CD4-positive, alpha-beta T cell treated with Interleukin-15 for 1 hour (primary cell): ENCODE results near the gene DGKB.
"Not testable (repeated sequence)": the region's sequence is repeated elsewhere in the genome, so short reads cannot be mapped to it uniquely, and the experiment has no call there.

ENCODE experiments used
- DNase-seq: peaks from one replicate; pipeline ENCODE4 v3.0.0-alpha.2; 2020

Gene DGKB

DNA sequence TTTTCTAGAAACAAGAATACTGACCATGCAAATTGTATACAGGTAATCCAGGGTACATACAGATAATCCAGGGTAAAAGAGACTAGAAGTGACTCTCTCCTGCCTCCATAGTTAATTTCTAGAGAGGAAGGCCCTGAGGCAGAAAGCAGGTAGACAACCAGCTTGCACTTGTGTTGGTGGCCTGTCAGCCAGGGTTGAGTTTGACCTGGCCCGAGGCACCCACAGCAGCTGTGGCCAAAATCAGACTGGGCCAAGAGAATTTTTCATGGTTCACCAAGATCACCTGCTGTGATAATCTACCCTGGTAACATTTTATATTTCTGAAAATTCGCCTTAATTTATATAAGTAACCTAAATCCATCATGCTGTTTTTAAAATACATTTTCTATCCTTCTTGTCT, 526.6 kb downstream of the DGKB start:
- no peak for DNase-seq

DNA sequence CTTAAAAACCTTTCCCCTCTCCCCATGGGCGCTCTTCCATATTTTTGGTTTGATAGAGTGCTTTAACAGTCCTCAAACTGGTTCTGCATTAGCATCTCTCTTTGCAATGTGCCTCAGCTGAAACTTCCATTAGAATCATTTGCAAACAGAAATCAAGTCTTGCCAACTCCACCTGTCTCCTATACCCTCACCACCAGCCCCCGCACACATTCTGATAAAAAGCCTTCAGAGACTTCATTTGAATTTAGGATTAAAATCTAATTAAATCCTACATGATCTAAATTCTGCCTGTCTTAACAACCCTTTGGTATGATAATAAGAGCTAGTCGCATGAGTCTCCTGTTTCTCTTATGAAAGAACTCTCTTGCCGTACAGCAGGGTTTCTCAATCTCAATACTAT, 528.2 kb downstream of the DGKB start:
- DNase-seq = no peak

DNA sequence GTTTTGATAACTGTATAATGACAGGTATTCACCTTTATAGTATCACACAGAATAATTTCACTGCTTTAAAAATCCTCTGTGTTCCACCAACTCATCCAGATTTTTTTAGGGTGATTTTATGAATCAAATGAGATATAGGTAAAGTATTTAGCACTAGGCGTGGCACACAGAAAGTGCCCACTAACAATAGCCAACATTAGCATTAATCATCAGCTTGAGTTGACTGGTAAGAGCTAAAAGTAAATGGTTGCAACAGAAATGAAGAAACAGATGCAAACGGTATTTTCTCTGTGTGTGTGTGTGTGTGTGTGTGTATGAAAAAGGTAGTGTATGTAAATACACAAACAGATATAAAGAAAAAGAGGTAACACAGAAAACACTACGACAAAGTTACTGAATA, 534.3 kb downstream of the DGKB start:
- no peak for DNase-seq

DNA sequence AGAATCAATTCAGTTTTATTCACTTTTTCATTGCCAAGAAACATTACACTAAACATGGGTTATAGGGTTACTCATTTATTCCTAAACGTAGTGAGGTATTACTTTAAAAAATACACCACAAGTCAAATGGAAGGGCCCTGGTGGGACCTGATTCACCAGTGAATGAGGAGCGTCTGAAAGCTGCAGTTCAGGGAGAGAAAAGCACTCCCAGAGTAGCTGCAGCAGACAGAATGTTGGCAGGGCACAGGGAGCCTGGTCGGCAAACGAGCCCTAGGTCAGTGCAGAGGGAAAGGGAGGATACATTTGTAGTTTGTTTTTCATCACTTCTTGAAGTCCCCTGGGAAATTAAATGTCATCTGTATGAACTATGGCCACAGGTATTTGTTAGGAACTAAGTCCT, 551.4 kb downstream of the DGKB start:
- DNase-seq = no peak

DNA sequence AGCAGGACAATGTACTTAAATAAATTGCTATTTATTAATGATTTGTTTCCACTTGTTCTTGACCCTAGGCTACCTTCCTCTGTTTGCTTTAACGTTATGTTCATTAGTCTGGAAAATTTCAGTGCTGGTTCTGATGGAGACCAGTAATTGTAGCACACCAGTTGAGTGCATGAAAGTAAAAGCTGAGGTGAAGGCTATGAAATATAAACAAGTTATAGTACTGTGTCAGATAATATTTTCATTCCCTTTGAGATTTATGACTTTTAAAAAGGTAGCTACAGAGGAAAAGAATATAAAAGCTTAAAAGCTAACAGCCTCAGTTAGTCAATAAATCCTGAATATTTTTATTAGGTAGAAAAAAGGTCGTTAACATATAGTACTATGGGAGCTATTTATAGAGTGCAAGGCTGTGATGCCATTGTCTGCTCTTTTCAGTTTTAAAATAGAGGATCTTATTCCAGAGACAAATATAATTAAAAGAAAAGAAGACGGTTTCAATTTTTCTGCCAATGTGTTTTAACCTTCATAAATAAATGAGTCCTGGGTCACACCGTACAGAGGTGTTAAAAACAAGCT, 561.3 kb downstream of the DGKB start:
- DNase-seq = no peak

DNA sequence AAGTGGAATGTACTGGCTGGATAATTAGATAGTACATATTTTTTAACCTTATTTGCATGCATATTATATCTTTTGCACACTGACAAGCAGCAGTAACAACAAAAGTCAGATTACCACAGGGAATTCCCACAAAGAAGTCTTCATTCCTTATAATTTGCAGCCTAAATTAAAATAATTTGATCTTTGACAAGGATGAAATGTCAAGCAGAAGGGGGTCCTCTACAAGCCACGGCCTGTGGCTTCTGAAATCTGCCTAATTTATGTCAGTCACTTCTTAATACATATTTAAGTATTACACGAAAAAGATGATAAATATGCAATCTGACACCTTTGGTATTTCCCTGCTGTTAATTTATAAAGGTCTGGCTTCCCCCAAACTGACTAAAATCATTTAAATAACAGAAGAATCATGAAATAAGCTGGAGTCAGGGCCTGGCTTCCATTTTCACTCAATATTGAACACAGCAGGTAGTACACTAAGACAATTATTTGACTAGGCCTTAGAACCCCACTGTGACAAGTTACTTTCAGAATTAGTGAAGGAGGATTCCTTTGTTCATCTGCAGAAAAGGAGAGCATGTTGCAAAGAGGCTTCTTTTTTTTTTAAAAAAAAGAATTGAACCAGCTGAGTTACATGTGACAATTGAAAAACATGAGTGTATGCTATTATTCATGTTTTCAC, 562.0 kb downstream of the DGKB start:
- no peak for DNase-seq

DNA sequence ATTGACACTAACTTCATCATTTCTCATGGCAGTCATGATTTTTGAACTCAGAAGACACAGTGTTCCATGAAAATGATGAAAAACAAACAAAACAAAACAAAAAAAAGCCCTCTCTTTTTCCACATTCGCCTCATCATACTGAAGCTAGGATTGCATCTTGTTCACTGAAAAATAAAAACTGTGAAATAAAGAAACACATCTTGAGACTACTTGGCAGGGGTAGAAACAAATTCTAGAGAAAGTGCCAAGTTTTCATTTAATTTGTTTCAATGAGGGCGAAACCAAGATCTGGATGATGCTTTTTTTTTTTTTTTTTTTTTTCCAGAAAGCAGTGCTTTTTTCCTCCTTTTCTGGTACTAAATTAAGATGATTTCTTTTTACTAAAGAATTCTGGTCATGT, 562.7 kb downstream of the DGKB start:
- no peak for DNase-seq

DNA sequence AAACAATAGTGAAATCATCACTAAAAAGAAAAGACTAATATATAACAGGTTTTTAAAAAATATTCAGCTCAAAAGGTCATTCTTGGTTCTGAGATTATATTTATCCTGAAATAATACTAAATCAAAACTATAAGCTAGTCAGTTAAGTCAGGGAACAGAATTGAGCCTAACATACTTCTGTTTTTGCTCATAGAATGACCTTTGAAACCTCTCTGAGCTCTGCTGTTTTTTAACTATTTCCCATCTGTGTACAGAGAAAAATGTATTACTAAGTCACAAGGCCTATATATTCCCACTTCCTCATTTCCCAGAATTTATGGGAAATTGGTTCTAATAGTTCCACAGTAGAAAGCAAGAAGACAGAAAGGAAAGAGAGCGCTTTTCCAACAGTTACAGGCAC, 566.3 kb downstream of the DGKB start:
- no peak for DNase-seq

DNA sequence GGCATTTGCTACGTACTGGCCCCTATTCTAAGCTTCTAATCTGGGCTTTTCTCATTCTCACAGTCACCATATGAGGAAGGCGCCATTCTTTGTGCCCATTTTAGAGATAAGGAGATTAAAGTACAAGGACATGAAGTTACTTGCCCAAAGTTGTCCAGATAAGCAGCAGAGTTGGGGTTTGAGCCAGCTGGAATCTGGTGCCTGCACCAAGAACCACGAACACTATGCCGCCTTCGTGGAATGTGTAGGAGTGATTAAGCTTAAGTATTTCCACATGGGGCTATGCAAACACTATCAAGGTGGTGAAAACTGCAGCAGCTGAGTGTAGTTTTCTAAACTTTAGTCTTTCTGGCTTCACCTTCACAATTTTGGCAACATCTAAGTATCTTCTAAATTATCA, 570.4 kb downstream of the DGKB start:
- no peak for DNase-seq

DNA sequence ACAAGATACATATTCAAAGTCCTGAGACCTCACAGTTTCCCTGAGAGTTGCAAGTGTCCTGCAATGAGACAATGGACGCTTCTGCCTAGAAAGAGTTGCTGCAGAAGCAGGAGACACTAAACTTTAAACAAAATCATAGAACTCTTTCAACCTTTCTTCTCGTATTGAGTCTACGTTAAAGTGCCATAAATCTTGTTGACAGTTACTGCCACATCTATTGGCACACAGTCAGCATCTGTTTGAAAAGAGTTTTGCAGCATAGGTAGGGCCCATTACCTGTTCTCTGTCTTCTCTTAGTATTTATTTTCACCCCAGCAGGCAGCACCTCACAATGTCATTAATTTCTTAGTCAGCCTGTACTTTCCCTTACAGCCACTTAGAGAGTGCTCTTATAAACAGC, 577.8 kb downstream of the DGKB start:
- no peak for DNase-seq

DNA sequence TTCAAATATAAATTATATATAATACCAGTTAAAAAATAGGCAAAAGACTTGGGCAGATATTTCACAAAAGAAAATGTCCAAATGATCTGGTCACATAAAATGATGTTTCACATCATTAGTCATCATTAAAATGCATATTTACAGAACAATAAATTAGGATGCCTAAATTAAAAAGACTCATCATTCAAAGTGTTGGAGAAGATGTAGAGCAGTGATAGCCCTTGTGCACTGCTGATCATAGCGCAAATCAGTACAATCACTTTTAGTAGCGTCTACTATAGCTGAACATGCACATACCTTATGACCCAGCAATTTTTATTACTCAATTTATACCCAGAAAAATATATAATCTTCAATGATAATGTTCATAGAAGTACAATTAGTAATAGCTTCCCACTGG, 579.8 kb downstream of the DGKB start:
- no peak for DNase-seq

DNA sequence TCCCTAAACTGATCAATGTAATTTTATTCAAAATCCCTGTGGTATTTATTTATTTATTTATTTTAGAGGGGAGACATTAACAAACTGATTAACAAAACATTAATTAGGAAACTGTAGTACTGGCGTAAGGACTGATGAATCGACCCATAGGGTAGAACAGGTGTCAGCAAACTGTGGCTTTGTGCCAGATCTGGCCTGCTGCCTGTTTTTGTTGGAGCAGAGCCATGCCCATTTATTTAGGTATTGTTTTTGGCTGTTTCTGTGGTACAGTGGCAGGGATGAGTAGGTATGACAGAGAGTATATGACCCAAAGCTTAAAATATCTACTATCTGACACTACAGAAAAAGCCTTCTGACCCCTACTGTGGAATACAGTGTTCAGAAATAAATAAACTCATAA, 580.6 kb downstream of the DGKB start:
- no peak for DNase-seq

DNA sequence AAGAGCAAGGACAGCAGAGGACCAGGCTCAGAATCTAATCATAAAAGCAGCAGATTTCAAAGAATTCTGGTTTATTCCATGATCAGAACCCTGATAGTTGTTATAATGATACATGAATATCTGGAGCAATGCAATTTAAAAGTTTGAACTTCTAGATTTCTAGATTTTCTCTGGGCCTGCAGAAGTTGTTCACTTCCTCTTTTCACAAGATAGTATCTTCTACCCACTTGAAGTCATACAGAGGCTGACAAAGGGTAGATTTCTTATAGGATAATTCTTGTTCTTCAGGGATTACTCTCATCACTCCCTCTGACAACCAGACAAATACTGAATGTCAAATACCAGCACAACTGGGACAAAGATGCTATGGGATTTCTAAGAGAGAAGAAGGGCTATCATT, 593.1 kb downstream of the DGKB start:
- no peak for DNase-seq

DNA sequence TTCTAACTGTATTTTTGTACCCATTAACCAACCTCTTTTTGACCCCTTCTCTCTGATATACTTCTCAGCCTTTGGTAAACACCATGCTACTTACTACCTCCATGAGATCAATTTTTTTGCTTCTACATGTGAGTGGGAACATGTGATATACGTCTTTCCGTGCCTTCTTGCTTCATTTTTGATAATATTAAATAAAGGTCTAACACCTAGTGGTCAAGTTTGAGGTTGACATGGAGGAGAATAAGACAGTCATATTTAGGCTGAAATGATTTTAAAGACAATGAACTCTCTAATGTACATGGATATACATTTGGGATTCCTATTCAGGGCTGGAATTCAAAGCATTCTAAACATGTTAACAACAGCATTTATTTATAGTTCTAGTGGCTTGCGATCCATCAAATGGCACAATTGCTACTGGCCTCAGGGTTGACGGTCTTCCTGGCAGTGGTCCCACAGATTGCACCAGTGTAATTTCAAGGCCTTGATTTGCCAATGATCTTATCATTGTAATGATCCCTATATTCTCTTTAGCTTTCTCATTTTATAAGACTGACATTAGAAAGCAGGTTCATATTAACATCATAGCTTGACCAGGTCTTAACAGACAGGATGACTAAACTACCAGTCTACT, 597.2 kb downstream of the DGKB start:
- no peak for DNase-seq

DNA sequence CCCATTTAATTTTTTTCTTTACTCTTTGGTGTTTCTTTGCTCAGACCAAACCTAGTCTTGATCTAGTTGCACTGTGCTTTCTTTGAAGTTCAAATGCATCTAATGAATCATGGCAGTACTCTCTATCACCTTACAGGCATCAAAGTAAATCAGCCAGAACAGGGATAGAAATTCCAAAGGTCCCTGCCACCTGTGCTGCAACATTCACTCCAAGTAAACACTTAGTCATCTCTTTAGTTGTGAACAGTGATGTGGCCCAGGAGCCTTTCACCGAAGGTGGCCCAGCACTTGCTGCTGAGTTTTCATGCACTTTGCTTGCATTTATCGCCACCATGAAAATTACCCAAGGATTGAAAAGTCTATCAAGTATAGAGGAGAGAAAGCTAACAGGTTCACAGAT, 599.0 kb downstream of the DGKB start:
- DNase-seq = no peak

DNA sequence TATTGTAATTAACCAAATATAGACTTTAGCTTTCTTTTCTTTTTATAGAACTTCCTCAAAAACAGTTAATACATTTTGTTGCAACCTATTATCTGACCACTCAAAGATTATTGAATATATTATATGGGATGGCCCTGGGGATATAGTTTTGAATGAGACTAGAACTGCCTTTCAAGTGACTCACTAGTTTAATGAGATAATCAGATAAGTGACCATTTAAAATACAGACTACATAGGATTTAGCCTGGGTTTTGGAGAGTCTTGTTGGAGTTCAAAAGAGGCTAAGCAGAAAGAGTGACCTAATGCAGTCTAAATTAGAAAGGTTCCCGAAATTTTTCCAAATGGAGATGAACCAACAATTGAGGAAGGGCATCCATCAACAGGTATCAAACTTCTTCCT, 607.9 kb downstream of the DGKB start:
- no peak for DNase-seq

DNA sequence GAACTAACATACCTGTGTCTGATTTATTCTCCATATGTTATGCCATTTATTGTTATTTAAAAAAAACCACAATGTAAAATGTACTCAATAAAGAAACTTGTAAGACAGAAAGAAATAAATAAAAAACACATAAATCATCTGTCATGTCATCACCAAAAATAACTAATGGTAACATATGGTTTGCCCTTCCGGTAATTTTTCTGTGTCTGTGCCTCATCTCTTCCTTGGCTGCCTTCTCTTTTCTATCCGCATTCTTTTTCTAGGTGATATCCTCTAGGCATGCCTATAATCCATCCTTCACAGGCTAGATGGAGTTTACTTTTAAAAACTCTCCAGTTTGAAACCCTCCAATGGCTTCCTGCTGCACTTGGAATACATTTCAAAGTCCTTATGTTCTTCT, 609.1 kb downstream of the DGKB start:
- no peak for DNase-seq

DNA sequence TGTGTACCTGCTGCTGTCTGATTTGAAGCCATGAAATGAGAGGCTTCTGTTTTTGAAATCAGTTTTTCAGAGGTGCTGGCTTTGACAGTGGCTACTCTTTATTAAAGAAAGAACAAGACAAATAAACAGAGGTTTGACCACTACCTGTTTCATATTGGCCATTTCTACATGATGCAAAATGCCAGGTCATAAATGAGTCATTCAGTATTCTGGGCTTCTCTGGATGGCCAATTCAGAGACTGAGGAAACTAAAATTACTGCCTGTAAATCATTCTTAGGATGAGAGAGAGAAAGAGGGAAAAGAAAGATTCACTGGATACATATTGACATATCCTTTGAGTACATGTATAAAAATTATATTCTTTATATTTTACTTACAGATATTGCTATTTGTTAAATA, 609.8 kb downstream of the DGKB start:
- no peak for DNase-seq

DNA sequence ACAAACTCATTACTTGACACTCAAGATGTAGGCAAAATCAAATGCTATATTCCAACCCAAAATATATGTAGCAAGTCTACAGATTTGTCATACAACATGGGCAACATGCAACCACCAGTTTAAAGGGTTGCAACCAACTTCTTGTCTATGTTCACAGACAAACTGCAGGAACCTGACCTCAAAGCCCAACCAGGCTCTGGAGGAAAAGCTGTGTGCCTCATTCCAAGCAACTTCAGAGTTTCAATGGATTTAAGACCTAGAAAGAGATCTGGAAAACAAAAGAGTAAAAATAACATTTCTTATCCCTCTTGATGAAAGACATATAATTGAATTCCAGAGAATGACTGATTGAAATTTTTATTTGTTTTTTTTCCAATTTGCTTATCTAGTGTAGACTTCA, 612.6 kb downstream of the DGKB start:
- DNase-seq = no peak

DNA sequence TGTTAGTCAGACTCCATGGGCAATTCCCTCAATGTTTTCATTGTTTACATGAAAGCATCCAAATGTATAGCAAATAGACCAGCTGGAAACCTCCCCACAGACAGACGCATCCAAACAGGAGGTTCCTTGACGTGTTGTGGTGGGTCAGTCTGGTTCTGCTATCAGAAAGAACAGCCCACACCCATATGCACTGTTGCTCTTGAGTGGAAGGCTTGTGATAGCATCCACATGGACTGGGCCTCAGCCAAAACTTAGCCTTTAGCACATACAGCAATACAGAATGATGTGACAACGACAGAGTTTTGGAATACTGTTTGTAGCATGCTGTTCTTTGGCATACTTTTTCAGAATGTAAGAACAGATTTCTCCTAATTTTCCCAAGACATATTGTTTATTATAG, 613.9 kb downstream of the DGKB start:
- DNase-seq = no peak

DNA sequence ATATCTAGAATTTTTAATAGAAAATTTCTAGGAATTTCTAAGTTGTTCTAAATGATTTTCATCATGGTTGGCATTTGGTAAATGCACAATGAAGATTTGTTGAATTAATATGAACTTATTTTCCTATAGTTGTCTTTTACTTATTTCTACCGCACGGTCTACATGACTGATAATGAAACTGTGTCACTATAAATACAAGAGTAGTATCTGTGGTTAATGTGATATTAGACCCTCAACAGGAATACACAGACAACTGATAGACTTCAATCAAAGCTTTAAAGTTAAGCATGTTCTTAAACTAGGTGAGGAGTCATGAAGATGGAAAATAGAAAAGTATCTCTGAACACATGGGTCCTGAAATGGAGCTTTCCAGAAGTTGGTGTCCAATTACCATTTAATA, 615.2 kb downstream of the DGKB start:
- DNase-seq = no peak

DNA sequence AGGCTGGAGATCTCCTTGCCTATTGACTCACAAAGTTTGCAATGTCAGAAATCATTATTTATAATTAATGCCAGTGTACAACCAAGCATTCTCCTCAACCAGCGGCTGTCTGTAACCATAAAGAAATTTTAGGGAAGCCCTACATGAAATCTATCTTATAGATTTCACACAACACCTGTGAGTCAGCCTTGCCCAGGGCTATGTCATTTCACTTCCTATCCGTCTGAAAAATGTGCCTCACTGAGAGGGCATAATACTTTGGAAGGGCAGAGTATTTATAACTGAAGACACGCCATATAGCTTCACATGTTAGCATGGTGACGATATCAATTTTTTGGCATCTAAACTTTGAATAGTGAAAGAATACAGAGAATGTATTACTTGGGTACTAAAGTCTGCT, 616.5 kb downstream of the DGKB start:
- no peak for DNase-seq

DNA sequence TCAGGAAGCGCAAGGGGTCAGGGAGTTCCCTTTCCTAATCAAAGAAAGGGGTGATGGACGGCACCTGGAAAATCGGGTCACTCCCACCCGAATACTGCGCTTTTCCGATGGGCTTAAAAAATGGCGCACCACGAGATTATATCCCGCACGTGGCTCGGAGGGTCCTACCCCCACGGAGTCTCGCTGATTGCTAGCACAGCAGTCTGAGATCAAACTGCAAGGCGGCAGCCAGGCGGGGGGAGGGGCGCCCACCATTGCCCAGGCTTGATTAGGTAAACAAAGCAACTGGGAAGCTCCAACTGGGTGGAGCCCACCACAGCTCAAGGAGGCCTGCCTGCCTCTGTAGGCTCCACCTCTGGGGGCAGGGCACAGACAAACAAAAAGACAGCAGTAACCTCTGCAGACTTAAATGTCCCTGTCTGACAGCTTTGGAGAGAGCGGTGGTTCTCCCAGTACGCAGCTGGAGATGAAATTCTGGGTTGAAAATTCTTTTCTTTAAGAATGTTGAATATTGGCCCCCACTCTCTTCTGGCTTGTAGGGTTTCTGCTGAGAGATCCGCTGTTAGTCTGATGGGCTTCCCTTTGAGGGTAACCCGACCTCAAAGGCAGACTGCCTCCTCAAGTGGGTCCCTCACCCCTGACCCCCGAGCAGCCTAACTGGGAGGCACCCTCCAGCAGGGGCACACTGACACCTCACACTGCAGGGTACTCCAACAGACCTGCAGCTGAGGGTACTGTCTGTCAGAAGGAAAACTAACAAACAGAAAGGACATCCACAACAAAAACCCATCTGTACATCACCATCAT, 623.3 kb downstream of the DGKB start:
- DNase-seq = not testable (repeated sequence)

DNA sequence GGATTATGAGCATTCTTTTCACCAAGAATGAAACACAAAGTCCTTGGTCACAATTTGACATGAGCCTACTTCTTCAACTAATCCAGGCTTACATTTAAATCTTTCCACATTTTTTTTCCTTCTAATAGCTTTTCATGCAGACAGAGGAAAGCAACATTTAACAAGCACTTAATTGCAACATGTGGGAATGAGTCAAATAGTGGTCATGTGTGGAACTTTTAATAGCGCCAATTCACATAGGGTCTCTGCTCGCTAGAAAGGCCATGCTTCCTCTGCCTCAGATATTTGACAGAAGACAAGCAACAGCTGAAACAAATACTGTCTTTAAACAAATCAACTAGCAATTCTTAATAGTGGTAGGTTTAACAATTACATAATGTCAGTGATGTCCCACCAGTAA, 627.2 kb downstream of the DGKB start:
- DNase-seq = no peak
